Epithelial cell of proximal tubule (primary cell): ENCODE measurements around the gene CFAP58. TPM values are rescaled to one million over a fixed set of nuclear protein-coding genes. Genes with fewer than 3 reads are reported as not detected.
A peak's percentile ranks its signal among the peaks of the same experiment; 100 is the strongest.

Experiments used
- DNase-seq: peaks from one replicate; pipeline ENCODE4 v3.0.0-alpha.2; 2011; ENCODE audit warnings: low read depth
- H3K4me3 ChIP-seq: 2 replicates; pipeline ENCODE4 v1.5.1; 2011; ENCODE audit warnings: low read depth, mild to moderate bottlenecking, low read length
- total RNA-seq: library from RNA; depleted of rRNA; stranded (reverse); fragments of >200 nt; gene quantifications from 2 replicates; pipeline ENCODE4 v1.2.3, GENCODE V29; 2015
- TF ChIP-seq, protein P1 (sequence below): conservative IDR thresholded peaks from 2 replicates; pipeline ENCODE4 v1.5.1; 2012; ENCODE audit warnings: low read depth, mild to moderate bottlenecking, low read length

The CFAP58 gene
- total RNA-seq, 1 donor from 2014 or later: 0.23 TPM

DNA sequence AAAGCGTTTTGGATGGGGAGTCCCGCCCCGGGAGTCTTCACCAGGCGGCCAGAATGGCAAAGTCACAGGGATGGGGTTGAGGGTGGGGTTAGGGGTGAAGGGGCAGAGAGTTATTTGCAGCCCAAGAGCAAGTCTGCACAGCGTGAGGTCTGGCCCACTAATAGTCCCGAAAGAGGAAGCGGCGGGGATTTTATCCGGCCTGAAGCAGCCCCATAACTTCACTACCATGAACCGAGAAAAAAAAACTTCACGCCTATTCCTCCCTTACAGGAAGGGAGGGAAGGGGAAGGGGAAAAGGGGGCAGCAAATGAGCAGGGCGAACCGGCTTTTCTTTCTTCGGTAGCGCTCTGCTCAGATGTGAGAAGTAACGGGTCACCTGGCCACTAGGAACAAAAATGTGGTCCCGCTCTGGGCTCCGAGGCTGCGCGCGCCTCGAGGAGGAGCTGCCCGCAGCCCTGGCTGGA lies 16.1 kb upstream of the CFAP58 start:
- no peak for DNase-seq
- H3K4me3 ChIP-seq: peak overlapping the region; percentile 90
- TF ChIP-seq, protein P1, sequence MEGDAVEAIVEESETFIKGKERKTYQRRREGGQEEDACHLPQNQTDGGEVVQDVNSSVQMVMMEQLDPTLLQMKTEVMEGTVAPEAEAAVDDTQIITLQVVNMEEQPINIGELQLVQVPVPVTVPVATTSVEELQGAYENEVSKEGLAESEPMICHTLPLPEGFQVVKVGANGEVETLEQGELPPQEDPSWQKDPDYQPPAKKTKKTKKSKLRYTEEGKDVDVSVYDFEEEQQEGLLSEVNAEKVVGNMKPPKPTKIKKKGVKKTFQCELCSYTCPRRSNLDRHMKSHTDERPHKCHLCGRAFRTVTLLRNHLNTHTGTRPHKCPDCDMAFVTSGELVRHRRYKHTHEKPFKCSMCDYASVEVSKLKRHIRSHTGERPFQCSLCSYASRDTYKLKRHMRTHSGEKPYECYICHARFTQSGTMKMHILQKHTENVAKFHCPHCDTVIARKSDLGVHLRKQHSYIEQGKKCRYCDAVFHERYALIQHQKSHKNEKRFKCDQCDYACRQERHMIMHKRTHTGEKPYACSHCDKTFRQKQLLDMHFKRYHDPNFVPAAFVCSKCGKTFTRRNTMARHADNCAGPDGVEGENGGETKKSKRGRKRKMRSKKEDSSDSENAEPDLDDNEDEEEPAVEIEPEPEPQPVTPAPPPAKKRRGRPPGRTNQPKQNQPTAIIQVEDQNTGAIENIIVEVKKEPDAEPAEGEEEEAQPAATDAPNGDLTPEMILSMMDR: no peak

DNA sequence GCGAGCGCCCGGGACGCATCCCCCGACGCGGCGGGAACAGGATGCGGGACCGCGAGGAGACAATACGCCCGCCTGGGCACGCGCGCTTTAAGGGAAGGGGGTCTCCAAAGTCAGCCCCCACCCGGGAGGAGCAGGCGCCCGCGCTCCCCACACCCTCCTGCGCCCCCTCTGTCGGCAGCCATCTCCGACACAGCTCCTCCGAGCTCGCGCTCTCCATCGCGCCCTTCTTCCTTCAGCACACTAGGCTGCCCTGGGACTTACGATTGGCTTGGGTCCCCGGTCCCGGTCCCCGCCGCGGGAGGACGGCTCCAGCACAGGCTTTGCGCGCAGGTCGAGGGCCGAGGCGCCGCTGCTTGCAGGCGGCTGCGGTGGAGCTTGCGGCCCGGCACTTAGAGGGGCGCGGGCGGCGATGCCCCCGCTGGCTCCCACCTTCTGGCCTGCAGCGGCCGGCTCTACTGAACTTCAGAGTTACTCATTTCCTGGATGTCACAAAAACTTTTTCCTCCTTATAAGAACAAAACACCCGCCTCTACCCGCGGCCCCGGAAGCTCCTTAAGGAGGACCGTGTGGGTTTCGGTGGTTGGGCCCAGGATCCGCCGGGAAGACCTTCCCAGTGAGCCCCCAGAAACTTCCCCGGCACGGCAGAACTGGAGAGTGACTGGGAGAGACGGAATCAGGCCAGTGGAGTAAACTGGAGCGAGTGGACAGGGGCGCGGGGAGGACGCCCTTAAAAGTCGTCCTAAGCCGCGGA lies 15.5 kb upstream of the CFAP58 start, which contains the start of gene ITPRIP:
ITPRIP (minus strand) TSS at position 481 of the 751 bp plus-strand sequence. CDS start 22,414 bp downstream, outside the sequence.
- H3K4me3 ChIP-seq: peak within 1 kb of the TSS; percentile 90
- no peak for DNase-seq
- TF ChIP-seq, protein P1: peak; percentile 22

DNA sequence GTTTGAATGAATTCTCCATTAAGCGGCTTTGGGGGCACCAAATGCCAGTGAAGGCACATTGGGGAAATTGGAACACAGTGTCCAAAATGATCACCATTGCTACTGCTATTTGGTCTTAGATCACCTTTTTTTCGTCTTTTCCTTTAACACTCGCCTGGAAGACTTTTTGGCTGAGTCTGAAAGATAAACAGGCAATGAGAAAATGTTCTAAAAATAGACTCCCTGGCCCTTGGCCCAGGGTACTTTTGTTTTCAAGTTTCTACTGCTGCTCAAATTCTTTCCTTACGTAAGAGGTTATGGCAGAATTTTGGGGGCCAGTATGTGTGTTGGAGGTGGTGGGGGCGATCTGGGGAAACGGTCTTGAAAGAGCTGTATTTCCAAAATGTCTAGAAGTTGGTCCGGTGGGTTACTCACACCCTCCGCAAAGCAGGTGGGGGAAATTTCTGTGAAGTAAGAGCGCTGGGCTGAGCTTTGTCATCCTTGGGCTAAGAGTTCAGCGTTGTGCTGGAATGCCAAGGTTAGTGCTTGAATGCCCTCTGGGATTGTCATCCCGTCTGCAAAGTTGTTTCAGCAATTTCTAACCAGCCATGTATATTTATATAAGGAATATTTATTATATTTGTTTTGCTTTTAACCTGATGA lies 14.0 kb upstream of the CFAP58 start:
- TF ChIP-seq, protein P1: no peak
- DNase-seq: peak; percentile 60
- H3K4me3 ChIP-seq: peak overlapping the region; percentile 90

DNA sequence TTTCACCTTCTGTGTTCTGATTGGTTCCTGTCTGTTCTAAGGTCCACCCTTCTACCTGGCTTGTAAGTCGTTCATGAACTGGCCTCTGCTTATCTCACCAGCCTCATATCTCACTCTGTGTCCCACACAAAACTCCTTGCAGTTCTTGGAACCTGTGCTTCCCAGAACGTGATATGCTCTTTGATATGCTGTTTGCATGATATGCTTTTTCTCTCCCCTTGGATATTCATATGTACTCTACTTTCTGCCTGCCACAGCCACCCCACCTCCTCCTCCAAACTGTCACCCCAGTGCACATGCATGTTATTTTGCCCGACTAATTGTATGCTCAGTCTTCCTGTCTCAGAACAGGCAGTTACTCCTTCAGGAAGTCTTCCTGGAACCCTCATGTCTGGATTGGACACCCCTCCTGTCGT lies 13.5 kb upstream of the CFAP58 start:
- DNase-seq: no peak
- TF ChIP-seq, protein P1: no peak
- H3K4me3 ChIP-seq: no peak overlapping the region

DNA sequence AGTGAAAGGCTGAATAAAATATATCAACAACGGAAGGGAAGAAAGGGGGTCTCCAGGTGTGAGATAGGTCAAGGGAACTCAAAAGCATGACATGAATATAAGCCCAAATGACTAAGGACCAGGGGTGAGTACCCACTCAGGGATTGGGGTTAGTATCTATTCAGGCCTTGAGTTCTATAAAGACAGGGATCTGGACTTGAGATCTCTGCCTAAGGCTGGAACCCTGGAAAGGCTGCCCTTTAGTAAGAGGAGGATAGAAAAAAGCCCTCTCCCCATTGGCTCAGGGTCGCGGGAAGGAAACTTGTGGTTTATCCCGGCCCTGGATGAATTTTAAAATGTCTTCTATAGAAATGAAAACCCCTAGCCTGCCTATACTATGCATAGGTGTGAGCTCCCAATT lies 13.0 kb upstream of the CFAP58 start:
- DNase-seq: no peak
- no peak overlapping the region for H3K4me3 ChIP-seq
- TF ChIP-seq, protein P1: no peak

DNA sequence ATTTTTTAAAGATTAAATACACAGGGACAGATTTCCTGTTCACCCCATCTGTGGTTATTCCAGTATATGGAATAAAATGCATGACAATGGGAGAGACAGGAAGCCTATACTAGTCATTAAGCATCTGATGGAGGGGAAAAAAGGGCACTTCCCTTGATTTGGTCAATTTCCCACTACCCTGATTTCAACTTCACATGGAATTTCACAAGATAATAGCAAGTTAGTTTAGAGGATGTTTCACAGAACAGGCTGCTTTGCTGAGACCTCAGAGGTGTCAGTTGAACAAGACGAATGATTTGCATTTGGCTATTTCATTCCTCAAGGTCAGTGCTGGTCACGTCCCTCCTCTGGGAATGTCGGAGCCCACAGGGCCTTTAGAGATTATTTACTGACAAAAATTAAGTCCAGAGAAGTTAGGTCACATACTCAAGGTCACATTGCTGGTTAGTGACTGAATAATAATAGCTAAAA lies 10.7 kb upstream of the CFAP58 start:
- H3K4me3 ChIP-seq: no peak overlapping the region
- no peak for DNase-seq
- TF ChIP-seq, protein P1: no peak
